ENCODE measurements around the gene ANKRD27.
A peak's percentile ranks its signal among the peaks of the same experiment; 100 is the strongest.
"Not testable (repeated sequence)": the region's sequence is repeated elsewhere in the genome, so short reads cannot be mapped to it uniquely, and the experiment has no call there.

ANKRD27 gene

GRCh38 chr19:32598022-32598421 lies 77.0 kb downstream of the ANKRD27 start:
- no peak for DNase-seq

GRCh38 chr19:32595491-32595890 lies 79.5 kb downstream of the ANKRD27 start:
- DNase-seq = no peak

- DNase-seq = no peak
Observed at GRCh38 chr19:32594021-32594420, 81.0 kb downstream of the ANKRD27 start.

- DNase-seq = not testable (repeated sequence)
Observed at GRCh38 chr19:32587747-32588504, 87.1 kb downstream of the ANKRD27 start.

- peak; percentile 62 for DNase-seq
Observed at GRCh38 chr19:32581705-32582179, 93.2 kb downstream of the ANKRD27 start.

GRCh38 chr19:32580901-32581704 lies 93.9 kb downstream of the ANKRD27 start, which contains the start of gene PDCD5:
Gene PDCD5 (plus strand): TSS chr19:32581190. CDS start chr19:32581262, 72 bp downstream.
- DNase-seq = peak; percentile 100

GRCh38 chr19:32580353-32580900 lies 94.6 kb downstream of the ANKRD27 start:
- no peak for DNase-seq

GRCh38 chr19:32576790-32577189 lies 98.2 kb downstream of the ANKRD27 start:
- no peak for DNase-seq

GRCh38 chr19:32573492-32573794 lies 101.5 kb downstream of the ANKRD27 start:
- no peak for DNase-seq

- not testable (repeated sequence) for DNase-seq
Observed at GRCh38 chr19:32572700-32573491, 102.1 kb downstream of the ANKRD27 start.

- not testable (repeated sequence) for DNase-seq
Observed at GRCh38 chr19:32571471-32572075, 103.4 kb downstream of the ANKRD27 start.

GRCh38 chr19:32570081-32570785 lies 104.7 kb downstream of the ANKRD27 start:
- peak; percentile 99 for DNase-seq

GRCh38 chr19:32567486-32567885 lies 107.5 kb downstream of the ANKRD27 start:
- no peak for DNase-seq

GRCh38 chr19:32566246-32566830 lies 108.6 kb downstream of the ANKRD27 start:
- DNase-seq = no peak

- no peak for DNase-seq
Observed at GRCh38 chr19:32563761-32564160, 111.2 kb downstream of the ANKRD27 start.

- no peak for DNase-seq
Observed at GRCh38 chr19:32558607-32559228, 116.3 kb downstream of the ANKRD27 start.

GRCh38 chr19:32555786-32556185 lies 119.2 kb downstream of the ANKRD27 start:
- DNase-seq = no peak

GRCh38 chr19:32550666-32551065 lies 124.3 kb downstream of the ANKRD27 start:
- no peak for DNase-seq
